T-cell (primary cell): Measurements from ENCODE around the gene GRHL1. TPM values are rescaled to one million over a fixed set of nuclear protein-coding genes. Genes with fewer than 3 reads are reported as not detected.

Experiments
- ATAC-seq, 4 experiments: fragments of 200-7000 bp in 3 of 4; fragments of 150-1000 bp in 1 of 4; cut with Tn5 transposase; replicated peaks in 1 of 4; 1 replicate in 3 of 4; 2 replicates in 1 of 4; pipeline ENCODE4 v1.10.0; 2021; ENCODE audit warnings: moderate library complexity in 3 of 4, mild to moderate bottlenecking in 2 of 4, moderate number of reproducible peaks in 1 of 4
- CTCF ChIA-PET, 2 donors: fragments of 300-600 bp; sonication (Branson Sonifier 250); formaldehyde crosslinking; loops; one replicate each; lab custom pipeline; 2022; ENCODE audit warnings: antibody characterized with exemption in 2 of 2; lab: Charles Lee
- POLR2A ChIA-PET, 2 donors: fragments of 300-600 bp; sonication (Branson Sonifier 250); formaldehyde crosslinking; loops; one replicate each; lab custom pipeline; 2022; ENCODE audit warnings: antibody characterized with exemption in 2 of 2; lab: Charles Lee
- DNase-seq, 35 experiments: peaks; one replicate each; pipeline versions ENCODE4 v3.0.0 to v3.0.0-alpha.2; 2013 to 2023
- H3K27ac ChIP-seq: one replicate; pipeline ENCODE4 v1.5.1; 2013; ENCODE audit warnings: low read length
- H3K27me3 ChIP-seq, 2 experiments: replicated peaks in 1 of 2; 1 replicate in 1 of 2; 2 replicates in 1 of 2; pipeline versions ENCODE4 v1.6.1 to v1.7.0; 2013; ENCODE audit warnings: low read length in 1 of 2, mixed read lengths in 1 of 2; ENCODE audit not compliant: control insufficient read depth in 2 of 2, insufficient read depth in 2 of 2; ENCODE audit errors: extremely low read depth in 1 of 2
- H3K36me3 ChIP-seq, 2 donors: 1 replicate in 1 of 2; 2 replicates in 1 of 2; pipeline versions ENCODE4 v1.6.1 to v1.7.0; 2013; ENCODE audit warnings: low read length in 1 of 2; ENCODE audit not compliant: control insufficient read depth in 2 of 2, insufficient read depth in 1 of 2; ENCODE audit errors: extremely low read depth in 1 of 2
- H3K4me1 ChIP-seq, 2 experiments: 1 replicate in 1 of 2; 2 replicates in 1 of 2; pipeline versions ENCODE4 v1.6.1 to v1.7.0; 2013; ENCODE audit warnings: low read length in 2 of 2, mixed read lengths in 1 of 2; ENCODE audit not compliant: insufficient read depth in 2 of 2, control insufficient read depth in 1 of 2; ENCODE audit errors: extremely low read depth in 1 of 2
- H3K4me3 ChIP-seq, 2 donors: 1 replicate in 1 of 2; 2 replicates in 1 of 2; pipeline versions ENCODE4 v1.5.1 to v1.7.0; 2013; ENCODE audit warnings: mild to moderate bottlenecking in 2 of 2, low read length in 1 of 2, moderate library complexity in 1 of 2; ENCODE audit not compliant: control insufficient read depth in 1 of 2; ENCODE audit errors: extremely low read depth in 1 of 2
- H3K9me3 ChIP-seq: 2 replicates; pipeline ENCODE4 v1.7.0; 2013
- H3K27ac Mint-ChIP-seq, 2 donors: one replicate each; pipeline ENCODE4 v1.8.0; 2020 to 2021; ENCODE audit warnings: mild to moderate bottlenecking in 2 of 2, mixed read lengths in 2 of 2
- H3K27me3 Mint-ChIP-seq, 2 donors: one replicate each; pipeline ENCODE4 v1.8.0; 2021 to 2022; ENCODE audit warnings: mixed read lengths in 2 of 2
- H3K36me3 Mint-ChIP-seq: one replicate; pipeline ENCODE4 v1.8.0; 2021; ENCODE audit warnings: mixed read lengths
- H3K4me1 Mint-ChIP-seq, 3 donors: one replicate each; pipeline ENCODE4 v1.8.0; 2020 to 2022; ENCODE audit warnings: mixed read lengths in 3 of 3, mild to moderate bottlenecking in 1 of 3
- H3K4me3 Mint-ChIP-seq, 3 donors: one replicate each; pipeline ENCODE4 v1.8.0; 2020 to 2022; ENCODE audit warnings: mild to moderate bottlenecking in 3 of 3, mixed read lengths in 3 of 3, moderate library complexity in 3 of 3
- H3K9me3 Mint-ChIP-seq, 3 donors: one replicate each; pipeline ENCODE4 v1.8.0; 2020 to 2022; ENCODE audit warnings: mixed read lengths in 3 of 3
- WGBS: methylation state at CpG from one replicate; pipeline ENCODE4 v1.1.5; 2013; ENCODE audit warnings: missing lambda C conversion rate; ENCODE audit not compliant: insufficient coverage; 5-methylcytosine and 5-hydroxymethylcytosine counted together
- total RNA-seq, 35 experiments: library from RNA in 6 of 35; stranded (reverse) in 6 of 35; fragments of 120-200 nt in 1 of 35; gene quantifications; one replicate each; pipeline versions ENCODE4 v1.2.1 to v1.2.4 and lab custom pipeline; 2013 to 2026

GRHL1 gene
- total RNA-seq, 5 donors from 2014 or later (not counting 1 experiment from before 2014, with no cell fraction given) = 0.07 to 0.61 (median 0.43) TPM

DNA sequence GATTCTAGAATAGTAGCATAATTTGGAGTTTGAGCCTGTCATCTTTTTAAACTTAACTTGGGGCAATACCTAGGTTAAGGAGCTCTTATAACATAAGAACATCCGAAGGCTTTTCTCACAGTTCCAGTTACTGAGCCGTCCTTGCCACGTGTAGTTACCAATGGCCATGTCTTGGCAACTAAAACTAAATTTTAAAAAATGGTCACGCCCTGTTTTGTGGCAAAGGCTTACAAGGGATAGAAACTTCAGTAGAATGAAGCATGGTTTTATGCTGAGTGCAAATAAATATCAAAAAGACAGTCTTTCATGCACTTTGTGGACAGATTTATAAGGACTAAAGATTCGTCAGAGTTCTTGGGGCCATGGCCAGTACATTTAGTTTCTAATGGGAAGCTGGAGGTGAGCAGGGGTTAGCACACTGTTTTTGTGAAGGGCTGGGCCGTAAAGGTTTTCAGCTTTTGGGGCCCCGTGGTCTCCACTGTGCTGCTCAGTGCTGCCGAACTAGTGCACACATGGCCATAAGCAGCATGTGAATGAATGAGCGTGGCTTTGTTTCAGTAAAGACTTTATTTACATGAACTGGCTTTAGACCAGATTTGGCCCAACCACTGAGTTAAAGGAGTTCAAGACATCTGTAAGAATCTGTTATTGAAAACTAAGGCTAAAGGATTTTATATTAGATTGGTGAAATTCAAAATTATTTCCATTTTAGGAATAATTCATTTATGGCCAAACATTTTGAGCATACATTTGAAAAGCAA, 41.1 kb downstream of the GRHL1 start:
- Histone ChIP-seq H3K27ac (no peak overlapping the region), H3K9me3 (no peaks in the 10 kb centered on the region), H3K4me1 (no peaks in the 10 kb centered on the region), H3K27me3 (peaks cover 0 to 6% of the 10 kb centered on the region in 2 experiments), H3K36me3 (no peaks in the 10 kb centered on the region), H3K4me3 (no peak overlapping the region)
- Mint-ChIP-seq H3K9me3 (no peaks in the 10 kb centered on the region), H3K27me3 (no peaks in the 10 kb centered on the region), H3K36me3 (no peaks in the 10 kb centered on the region), H3K27ac (no peak overlapping the region), H3K4me1 (peaks cover 0 to 5% (median 0%) of the 10 kb centered on the region in 3 donors), H3K4me3 (no peak overlapping the region)
- ChIA-PET POLR2A (interaction anchor here in 1 of 2 donors (0.6 kb wide), 1 partner anchor 44 kb away, joined by 12 read pairs; no protein-coding TSS in a partner anchor), CTCF (no interaction called here)
- DNase-seq = no peak
- no peak for ATAC-seq
- WGBS = 91% methylated on average over 7 of the region's 9 CpGs

- Mint-ChIP-seq H3K9me3 (no peaks in the 10 kb centered on the region), H3K27ac (no peak overlapping the region), H3K4me3 (no peak overlapping the region), H3K36me3 (no peaks in the 10 kb centered on the region), H3K4me1 (peaks cover 0 to 5% (median 0%) of the 10 kb centered on the region in 3 donors), H3K27me3 (no peaks in the 10 kb centered on the region)
- Histone ChIP-seq H3K4me1 (no peaks in the 10 kb centered on the region), H3K4me3 (no peak overlapping the region), H3K9me3 (no peaks in the 10 kb centered on the region), H3K27ac (no peak overlapping the region), H3K27me3 (peaks cover 0 to 6% of the 10 kb centered on the region in 2 experiments), H3K36me3 (no peaks in the 10 kb centered on the region)
- CTCF ChIA-PET = interaction anchor here (0.7 to 1.4 kb wide), 3 partner anchors 9 to 55 kb away, joined by 3 to 9 read pairs (median 6); no protein-coding TSS in a partner anchor
- DNase-seq = no peak
- WGBS = 44% methylated on average over 2 of the region's 6 CpGs
- no peak for ATAC-seq
- POLR2A ChIA-PET = interaction anchor here in 1 of 2 donors (0.6 kb wide), 1 partner anchor 33 kb away, joined by 13 read pairs; no protein-coding TSS in a partner anchor
Observed at GRCh38 chr2:9993488-9994165, 42.1 kb downstream of the GRHL1 start.

DNA sequence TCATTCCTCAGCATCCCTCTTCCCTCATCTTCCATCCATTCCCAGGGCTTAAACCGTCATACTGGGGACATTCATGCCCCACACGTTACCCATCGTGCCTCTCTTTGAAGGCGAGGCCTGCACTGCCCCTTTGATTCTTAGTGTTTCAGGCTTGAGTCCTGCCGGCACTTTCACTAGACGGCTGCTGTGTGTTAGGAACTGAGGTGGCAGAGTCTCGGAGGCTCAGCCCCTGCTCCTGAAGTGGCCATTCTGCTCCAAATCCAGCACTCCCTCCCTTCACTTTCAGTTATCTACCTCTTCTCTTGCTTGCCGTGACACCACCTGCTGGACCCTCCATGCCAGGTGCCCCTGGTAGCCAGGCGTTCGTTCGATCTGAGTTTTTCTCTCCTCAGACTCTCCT, 43.0 kb downstream of the GRHL1 start:
- no peak overlapping the region for H3K27ac Mint-ChIP-seq
- ATAC-seq (no peak), DNase-seq (no peak)
- 97% methylated on average over 7 of the region's 11 CpGs for WGBS
- CTCF ChIA-PET = interaction anchor here in 1 of 2 donors (1.4 kb wide), 1 partner anchor 10 kb away, joined by 6 read pairs; no protein-coding TSS in a partner anchor
- H3K27me3 Mint-ChIP-seq = no peaks in the 10 kb centered on the region
- Histone ChIP-seq H3K4me3 (no peak overlapping the region), H3K36me3 (no peaks in the 10 kb centered on the region), H3K27ac (no peak overlapping the region), H3K4me1 (no peaks in the 10 kb centered on the region), H3K9me3 (no peaks in the 10 kb centered on the region), H3K27me3 (peaks cover 0 to 6% of the 10 kb centered on the region in 2 experiments)
- peaks cover 0 to 5% (median 0%) of the 10 kb centered on the region in 3 donors for H3K4me1 Mint-ChIP-seq
- H3K4me3 Mint-ChIP-seq = no peak overlapping the region
- H3K9me3 Mint-ChIP-seq = no peaks in the 10 kb centered on the region
- POLR2A ChIA-PET = no interaction called here
- no peaks in the 10 kb centered on the region for H3K36me3 Mint-ChIP-seq

- Mint-ChIP-seq H3K9me3 (no peaks in the 10 kb centered on the region), H3K4me1 (peaks cover 0 to 5% (median 0%) of the 10 kb centered on the region in 3 donors), H3K36me3 (no peaks in the 10 kb centered on the region), H3K4me3 (no peak overlapping the region), H3K27me3 (no peaks in the 10 kb centered on the region), H3K27ac (no peak overlapping the region)
- Histone ChIP-seq H3K9me3 (no peaks in the 10 kb centered on the region), H3K4me3 (no peak overlapping the region), H3K36me3 (no peaks in the 10 kb centered on the region), H3K27me3 (peaks cover 0 to 6% of the 10 kb centered on the region in 2 experiments), H3K4me1 (no peaks in the 10 kb centered on the region), H3K27ac (no peak overlapping the region)
- DNase-seq (no peak), ATAC-seq (no peak)
- POLR2A ChIA-PET = no interaction called here
- 95% methylated on average over 3 of the region's 5 CpGs for WGBS
- CTCF ChIA-PET = interaction anchor here in 1 of 2 donors (0.6 to 1.3 kb wide), 2 partner anchors 11 to 52 kb away, joined by 3 to 6 read pairs; no protein-coding TSS in a partner anchor
Observed at GRCh38 chr2:9995059-9995458, 43.6 kb downstream of the GRHL1 start.

DNA sequence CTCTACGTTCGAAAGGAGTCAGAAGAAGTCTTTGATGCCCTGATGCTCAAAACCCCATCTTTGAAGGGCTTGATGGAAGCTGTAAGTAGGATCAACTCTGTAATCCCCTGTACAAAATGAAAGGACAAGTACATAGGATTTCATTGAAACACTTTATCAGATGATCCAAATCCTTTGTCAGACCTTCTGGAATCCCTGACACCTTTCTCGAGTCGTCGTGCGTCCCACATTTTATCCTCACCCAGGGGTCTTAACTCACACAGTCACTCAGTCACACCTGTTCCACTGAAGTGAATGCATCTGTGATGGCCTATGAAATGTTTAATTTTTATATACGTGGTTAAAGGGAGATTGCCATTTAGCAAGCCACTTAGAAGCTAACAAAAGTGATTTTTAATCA, 44.8 kb downstream of the GRHL1 start:
- Mint-ChIP-seq H3K4me1 (peaks cover 0 to 5% (median 0%) of the 10 kb centered on the region in 3 donors), H3K27ac (no peak overlapping the region), H3K4me3 (no peak overlapping the region), H3K27me3 (no peaks in the 10 kb centered on the region), H3K9me3 (no peaks in the 10 kb centered on the region), H3K36me3 (no peaks in the 10 kb centered on the region)
- ChIA-PET CTCF (interaction anchor here (1.0 to 1.5 kb wide), 3 partner anchors 12 to 25 kb away, joined by 3 to 7 read pairs (median 6); no protein-coding TSS in a partner anchor), POLR2A (interaction anchor here in 1 of 2 donors (0.6 kb wide), 1 partner anchor 9 kb away, joined by 3 read pairs; no protein-coding TSS in a partner anchor)
- no CpG with 5 or more reads among the region's 7 CpGs for WGBS
- peaks cover 0 to 4% of the 10 kb centered on the region in 2 experiments for H3K27me3 ChIP-seq
- H3K27ac ChIP-seq = no peak overlapping the region
- ATAC-seq = no peak
- no peaks in the 10 kb centered on the region for H3K4me1 ChIP-seq
- no peaks in the 10 kb centered on the region for H3K36me3 ChIP-seq
- H3K4me3 ChIP-seq = no peak overlapping the region
- DNase-seq = no peak
- H3K9me3 ChIP-seq = no peaks in the 10 kb centered on the region

- Histone ChIP-seq H3K27me3 (peaks cover 0 to 4% of the 10 kb centered on the region in 2 experiments), H3K27ac (no peak overlapping the region), H3K9me3 (no peaks in the 10 kb centered on the region), H3K4me3 (no peak overlapping the region), H3K36me3 (no peaks in the 10 kb centered on the region), H3K4me1 (no peaks in the 10 kb centered on the region)
- DNase-seq (no peak), ATAC-seq (no peak)
- ChIA-PET CTCF (interaction anchor here in 1 of 2 donors (0.7 kb wide), 1 partner anchor 14 kb away, joined by 3 read pairs; no protein-coding TSS in a partner anchor), POLR2A (no interaction called here)
- H3K27ac Mint-ChIP-seq = no peak overlapping the region
- peaks cover 0 to 5% (median 0%) of the 10 kb centered on the region in 3 donors for H3K4me1 Mint-ChIP-seq
- no peak overlapping the region for H3K4me3 Mint-ChIP-seq
- H3K9me3 Mint-ChIP-seq = no peaks in the 10 kb centered on the region
- no peaks in the 10 kb centered on the region for H3K27me3 Mint-ChIP-seq
- 72% methylated on average over 2 of the region's 7 CpGs for whole genome bisulfite sequencing
- H3K36me3 Mint-ChIP-seq = no peaks in the 10 kb centered on the region
Observed at GRCh38 chr2:9997936-9998335, 46.4 kb downstream of the GRHL1 start.
